ENCODE results near the gene MPP4.

DNA sequence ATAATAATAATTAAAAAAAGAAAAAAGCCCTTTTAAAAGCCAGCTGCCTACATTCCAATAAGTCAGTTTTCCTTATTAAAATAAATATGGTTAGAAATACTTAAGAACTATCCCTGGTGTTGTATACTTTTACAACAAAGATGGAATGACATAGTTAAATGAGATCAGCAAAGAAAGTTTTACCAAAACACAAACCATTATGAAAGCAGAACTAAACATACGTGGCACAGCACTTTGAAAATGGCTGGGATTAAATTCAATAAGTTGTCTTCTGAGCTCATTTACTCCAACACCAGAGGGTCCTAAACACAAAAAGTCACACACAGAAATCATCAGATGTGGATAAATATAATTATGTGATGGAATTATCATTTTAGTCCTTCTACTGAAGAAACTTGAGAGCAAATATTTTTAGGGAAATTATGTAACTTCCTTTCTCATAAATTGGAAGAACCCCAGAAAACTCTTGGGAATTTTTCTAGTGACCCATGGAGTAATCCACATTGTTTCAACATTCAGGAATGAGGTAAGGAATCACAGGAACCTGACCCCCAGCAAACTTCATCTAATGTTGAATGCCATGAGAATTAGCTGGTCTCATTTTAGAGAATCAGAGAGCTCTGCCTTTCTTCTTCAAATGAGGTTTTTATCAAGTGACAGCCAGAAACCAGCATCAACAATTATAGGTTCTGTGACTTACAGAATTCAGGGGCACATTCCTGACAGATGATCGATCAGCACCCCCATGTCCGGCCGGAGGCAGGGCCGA is 43.6 kb downstream of the MPP4 start:
- TF ChIP-seq, protein P1, sequence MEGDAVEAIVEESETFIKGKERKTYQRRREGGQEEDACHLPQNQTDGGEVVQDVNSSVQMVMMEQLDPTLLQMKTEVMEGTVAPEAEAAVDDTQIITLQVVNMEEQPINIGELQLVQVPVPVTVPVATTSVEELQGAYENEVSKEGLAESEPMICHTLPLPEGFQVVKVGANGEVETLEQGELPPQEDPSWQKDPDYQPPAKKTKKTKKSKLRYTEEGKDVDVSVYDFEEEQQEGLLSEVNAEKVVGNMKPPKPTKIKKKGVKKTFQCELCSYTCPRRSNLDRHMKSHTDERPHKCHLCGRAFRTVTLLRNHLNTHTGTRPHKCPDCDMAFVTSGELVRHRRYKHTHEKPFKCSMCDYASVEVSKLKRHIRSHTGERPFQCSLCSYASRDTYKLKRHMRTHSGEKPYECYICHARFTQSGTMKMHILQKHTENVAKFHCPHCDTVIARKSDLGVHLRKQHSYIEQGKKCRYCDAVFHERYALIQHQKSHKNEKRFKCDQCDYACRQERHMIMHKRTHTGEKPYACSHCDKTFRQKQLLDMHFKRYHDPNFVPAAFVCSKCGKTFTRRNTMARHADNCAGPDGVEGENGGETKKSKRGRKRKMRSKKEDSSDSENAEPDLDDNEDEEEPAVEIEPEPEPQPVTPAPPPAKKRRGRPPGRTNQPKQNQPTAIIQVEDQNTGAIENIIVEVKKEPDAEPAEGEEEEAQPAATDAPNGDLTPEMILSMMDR (IDR thresholded peaks at IDR 0.05; ENCODE audit: borderline replicate concordance, extremely low read depth, low read length, poor library complexity, severe bottlenecking), result no peak
- no peak for TF ChIP-seq EZH2 (IDR thresholded peaks at IDR 0.05; ENCODE audit: borderline replicate concordance, low read depth, low read length, severe bottlenecking)

All from DND-41 (cell line).